AG04449 (cell line): Measurements from ENCODE around the gene RCBTB2.

Source experiments
- CTCF ChIA-PET: fragments of 350-600 bp; formaldehyde crosslinking; extraction: SDS; loops from one replicate; lab custom pipeline; 2021; ENCODE audit warnings: antibody characterized with exemption; lab: Yijun Ruan, JAX
- POLR2A ChIA-PET: fragments of 400-600, 350-600 bp; formaldehyde crosslinking; extraction: SDS; loops from one replicate; lab custom pipeline; 2020; ENCODE audit warnings: antibody characterized with exemption, inconsistent platforms; lab: Yijun Ruan, JAX
- DNase-seq: peaks from one replicate; pipeline ENCODE4 v3.0.0-alpha.2; 2010; ENCODE audit warnings: low read depth, low spot score
- H3K4me3 ChIP-seq: 2 replicates; pipeline ENCODE4 v1.5.1; 2011; ENCODE audit warnings: low read depth, mild to moderate bottlenecking, control low read depth, low read length
- TF ChIP-seq, protein P1 (sequence below): IDR thresholded peaks from one replicate; pipeline ENCODE4 v1.5.1; 2011; ENCODE audit warnings: mild to moderate bottlenecking, moderate library complexity, low read length, control low read depth, inconsistent platforms; ENCODE audit not compliant: insufficient read depth; ENCODE audit errors: missing control alignments

The RCBTB2 gene

GRCh38 chr13:48564056-48564455 is 31.2 kb upstream of the RCBTB2 start:
- POLR2A ChIA-PET = no interaction called here
- H3K4me3 ChIP-seq = no peak overlapping the region
- CTCF ChIA-PET = interaction anchor here (1.5 to 7.1 kb wide), 2 partner anchors 15 to 43 kb away, joined by 3 to 30 read pairs; no protein-coding TSS in a partner anchor
- TF ChIP-seq, protein P1, sequence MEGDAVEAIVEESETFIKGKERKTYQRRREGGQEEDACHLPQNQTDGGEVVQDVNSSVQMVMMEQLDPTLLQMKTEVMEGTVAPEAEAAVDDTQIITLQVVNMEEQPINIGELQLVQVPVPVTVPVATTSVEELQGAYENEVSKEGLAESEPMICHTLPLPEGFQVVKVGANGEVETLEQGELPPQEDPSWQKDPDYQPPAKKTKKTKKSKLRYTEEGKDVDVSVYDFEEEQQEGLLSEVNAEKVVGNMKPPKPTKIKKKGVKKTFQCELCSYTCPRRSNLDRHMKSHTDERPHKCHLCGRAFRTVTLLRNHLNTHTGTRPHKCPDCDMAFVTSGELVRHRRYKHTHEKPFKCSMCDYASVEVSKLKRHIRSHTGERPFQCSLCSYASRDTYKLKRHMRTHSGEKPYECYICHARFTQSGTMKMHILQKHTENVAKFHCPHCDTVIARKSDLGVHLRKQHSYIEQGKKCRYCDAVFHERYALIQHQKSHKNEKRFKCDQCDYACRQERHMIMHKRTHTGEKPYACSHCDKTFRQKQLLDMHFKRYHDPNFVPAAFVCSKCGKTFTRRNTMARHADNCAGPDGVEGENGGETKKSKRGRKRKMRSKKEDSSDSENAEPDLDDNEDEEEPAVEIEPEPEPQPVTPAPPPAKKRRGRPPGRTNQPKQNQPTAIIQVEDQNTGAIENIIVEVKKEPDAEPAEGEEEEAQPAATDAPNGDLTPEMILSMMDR = no peak
- no peak for DNase-seq

GRCh38 chr13:48563626-48564025 is 30.7 kb upstream of the RCBTB2 start:
- no peak for DNase-seq
- TF ChIP-seq, protein P1 = no peak
- ChIA-PET POLR2A (interaction anchor here (0.7 kb wide), 1 partner anchor 13 kb away, joined by 3 read pairs; no protein-coding TSS in a partner anchor), CTCF (interaction anchor here (1.5 to 7.1 kb wide), 2 partner anchors 16 to 43 kb away, joined by 3 to 30 read pairs; no protein-coding TSS in a partner anchor)
- no peak overlapping the region for H3K4me3 ChIP-seq

GRCh38 chr13:48562296-48563066 is 29.6 kb upstream of the RCBTB2 start:
- TF ChIP-seq, protein P1 = no peak
- ChIA-PET CTCF (interaction anchor here (0.7 to 7.1 kb wide), 3 partner anchors 17 to 42 kb away, joined by 3 to 30 read pairs (median 3); no protein-coding TSS in a partner anchor), POLR2A (no interaction called here)
- H3K4me3 ChIP-seq = no peak overlapping the region
- DNase-seq = no peak

DNA sequence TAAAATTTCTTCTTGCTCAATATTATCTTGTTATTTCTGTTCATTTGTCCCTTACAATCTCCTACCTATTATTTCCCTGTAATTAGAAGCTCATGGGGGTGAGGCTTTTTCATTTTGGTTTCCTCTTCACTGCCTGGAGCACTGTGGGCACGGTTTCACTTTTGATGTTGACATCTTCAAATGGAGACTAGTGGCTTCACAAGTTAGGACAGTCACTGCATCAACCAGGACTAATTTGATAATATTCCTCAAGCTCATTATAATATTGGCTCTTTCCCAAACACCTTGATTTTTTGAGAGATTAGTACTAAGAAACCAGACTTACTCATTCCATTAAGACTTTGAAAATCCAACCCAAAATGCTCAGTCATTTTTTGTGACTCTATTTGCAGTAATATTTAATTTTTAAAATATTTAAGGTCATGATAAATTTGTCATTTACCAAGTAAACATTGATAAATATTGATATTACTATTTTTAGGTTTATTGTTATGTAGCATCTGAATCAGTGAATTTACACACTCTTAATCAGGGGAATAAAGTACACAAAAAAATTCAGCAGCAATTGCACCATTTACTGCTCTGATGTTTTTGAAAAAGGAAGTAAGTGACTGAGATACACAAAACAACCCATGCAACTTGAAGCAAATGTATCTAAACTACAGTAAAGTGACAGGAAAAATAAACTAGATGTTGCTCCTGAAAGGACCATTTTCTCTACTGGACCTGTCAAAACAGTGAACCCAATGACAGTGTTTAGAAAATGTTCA is 28.8 kb upstream of the RCBTB2 start:
- ChIA-PET POLR2A (no interaction called here), CTCF (interaction anchor here (0.7 to 7.1 kb wide), 3 partner anchors 16 to 227 kb away, joined by 3 to 30 read pairs (median 5); no protein-coding TSS in a partner anchor)
- no peak overlapping the region for H3K4me3 ChIP-seq

GRCh38 chr13:48560657-48561337 is 27.9 kb upstream of the RCBTB2 start:
- ChIA-PET POLR2A (no interaction called here), CTCF (interaction anchor here (1.1 to 7.1 kb wide), 2 partner anchors 18 to 226 kb away, joined by 5 to 30 read pairs; no protein-coding TSS in a partner anchor)
- TF ChIP-seq, protein P1 = no peak
- no peak for DNase-seq
- no peak overlapping the region for H3K4me3 ChIP-seq

More for the DNA sequence above, 28.8 kb upstream of the RCBTB2 start:
- TF ChIP-seq, protein P1 = no peak
- no peak for DNase-seq
